ENCODE results near the gene TACC3.

GRCh38 chr4:1703867-1704266, 17.5 kb upstream of the TACC3 start:
- TF ChIP-seq EZH2 (IDR thresholded peaks at IDR 0.05; ENCODE audit: insufficient read depth, poor library complexity, severe bottlenecking), result no peak
- no peak for TF ChIP-seq EZH2phosphoT487 (IDR thresholded peaks at IDR 0.05; ENCODE audit: insufficient read depth, low read depth)

Data from GM23248 (cell line).